ENCODE results near the gene TXNDC8. TPM values are rescaled to one million over a fixed set of nuclear protein-coding genes. Genes with fewer than 3 reads are reported as not detected.
"Not testable (repeated sequence)": the region's sequence is repeated elsewhere in the genome, so short reads cannot be mapped to it uniquely, and the experiment has no call there.

The TXNDC8 gene
- not detected for total RNA-seq

GRCh38 chr9:110337727-110338126, at the start of gene TXNDC8:
TXNDC8 (minus strand) TSS chr9:110337863.
- intact Hi-C loops (cut with DNase I) = no loop called here
- DNase-seq (ENCODE audit: low spot score) = no peak
- no peak for ATAC-seq

GRCh38 chr9:110383491-110383890, 45.8 kb upstream of the TXNDC8 start:
- no peak for ATAC-seq
- intact Hi-C loops (cut with DNase I) = no loop called here
- no peak for DNase-seq (ENCODE audit: low spot score)

GRCh38 chr9:110382731-110383130, 45.1 kb upstream of the TXNDC8 start:
- DNase-seq (ENCODE audit: low spot score) (no peak), ATAC-seq (no peak)
- intact Hi-C loops (cut with DNase I) = no loop called here

GRCh38 chr9:110371411-110372007, 33.8 kb upstream of the TXNDC8 start:
- ATAC-seq (peak; percentile 22), DNase-seq (ENCODE audit: low spot score) (no peak)
- intact Hi-C loops (cut with DNase I) = no loop called here

- DNase-seq (ENCODE audit: low spot score) (no peak), ATAC-seq (no peak)
- intact Hi-C loops (cut with DNase I) = no loop called here
These were observed 32.7 kb upstream of the TXNDC8 start for GRCh38 chr9:110370315-110370714.

GRCh38 chr9:110364451-110364850, 26.8 kb upstream of the TXNDC8 start:
- intact Hi-C loops (cut with DNase I) = no loop called here
- ATAC-seq = no peak
- no peak for DNase-seq (ENCODE audit: low spot score)

GRCh38 chr9:110358992-110359391, 21.3 kb upstream of the TXNDC8 start:
- ATAC-seq; intact Hi-C loops (cut with DNase I); DNase-seq (ENCODE audit: low spot score): not testable (repeated sequence)

- DNase-seq (ENCODE audit: low spot score) = no peak
- ATAC-seq = no peak
- intact Hi-C loops (cut with DNase I) = no loop called here
These were observed 19.8 kb upstream of the TXNDC8 start for GRCh38 chr9:110357505-110357904.

GRCh38 chr9:110356639-110357395, 19.2 kb upstream of the TXNDC8 start:
- intact Hi-C loops (cut with DNase I) = no loop called here
- no peak for ATAC-seq
- DNase-seq (ENCODE audit: low spot score) = no peak

- no peak for ATAC-seq
These were observed 18.2 kb upstream of the TXNDC8 start for GRCh38 chr9:110355911-110356310.

GRCh38 chr9:110351009-110351467, 13.4 kb upstream of the TXNDC8 start:
- ATAC-seq (no peak), DNase-seq (ENCODE audit: low spot score) (no peak)
- intact Hi-C loops (cut with DNase I) = no loop called here

More at GRCh38 chr9:110355911-110356310, 18.2 kb upstream of the TXNDC8 start:
- DNase-seq (ENCODE audit: low spot score) = no peak
- intact Hi-C loops (cut with DNase I) = no loop called here

GRCh38 chr9:110346325-110346724, 8.7 kb upstream of the TXNDC8 start:
- intact Hi-C loops (cut with DNase I) = no loop called here
- no peak for ATAC-seq
- DNase-seq (ENCODE audit: low spot score) = no peak

GRCh38 chr9:110344821-110345220, 7.2 kb upstream of the TXNDC8 start:
- DNase-seq (ENCODE audit: low spot score) = no peak
- no peak for ATAC-seq
- intact Hi-C loops (cut with DNase I) = no loop called here

- intact Hi-C loops (cut with DNase I) = no loop called here
- DNase-seq (ENCODE audit: low spot score) (no peak), ATAC-seq (no peak)
These were observed 5.9 kb upstream of the TXNDC8 start for GRCh38 chr9:110343551-110343950.

- ATAC-seq (no peak), DNase-seq (ENCODE audit: low spot score) (no peak)
- intact Hi-C loops (cut with DNase I) = no loop called here
These were observed 2.6 kb upstream of the TXNDC8 start for GRCh38 chr9:110340306-110340705.

GRCh38 chr9:110338143-110338542, 480 bp upstream of the TXNDC8 start:
- ATAC-seq = no peak
- intact Hi-C loops (cut with DNase I) = no loop called here
- no peak for DNase-seq (ENCODE audit: low spot score)

- intact Hi-C loops (cut with DNase I) = no loop called here
- ATAC-seq = no peak
These were observed 1.3 kb downstream of the TXNDC8 start for GRCh38 chr9:110336363-110336762.

GRCh38 chr9:110334871-110335270, 2.8 kb downstream of the TXNDC8 start:
- ATAC-seq (no peak), DNase-seq (ENCODE audit: low spot score) (no peak)
- intact Hi-C loops (cut with DNase I) = no loop called here

More at GRCh38 chr9:110336363-110336762, 1.3 kb downstream of the TXNDC8 start:
- no peak for DNase-seq (ENCODE audit: low spot score)

- ATAC-seq = no peak
- DNase-seq (ENCODE audit: low spot score) = no peak
- intact Hi-C loops (cut with DNase I) = no loop called here
These were observed 3.5 kb downstream of the TXNDC8 start for GRCh38 chr9:110334183-110334582.

GRCh38 chr9:110332766-110333165, 4.9 kb downstream of the TXNDC8 start:
- intact Hi-C loops (cut with DNase I) = no loop called here
- ATAC-seq (no peak), DNase-seq (ENCODE audit: low spot score) (no peak)
